WTC11 (cell line): ENCODE results near the gene TMEM179. TPM values are rescaled to one million over a fixed set of nuclear protein-coding genes. Genes with fewer than 3 reads are reported as not detected.

ENCODE experiments used
- ATAC-seq: fragments of 200-7000 bp; cut with Tn5 transposase; 2 replicates; pipeline ENCODE4 v1.10.0; 2021; ENCODE audit warnings: mild to moderate bottlenecking, moderate library complexity
- CTCF ChIA-PET: fragments of 300-600 bp; sonication (Branson Sonifier 250); formaldehyde crosslinking; loops from one replicate; lab custom pipeline; 2021; ENCODE audit warnings: antibody characterized with exemption; lab: Charles Lee
- POLR2A ChIA-PET: fragments of 350-600 bp; sonication (Branson Sonifier 250); formaldehyde crosslinking; loops from one replicate; lab custom pipeline; 2021; ENCODE audit warnings: antibody characterized with exemption; lab: Charles Lee
- DNase-seq: peaks from one replicate; pipeline ENCODE4 v3.0.0; 2021; ENCODE audit warnings: low spot score
- H3K27ac Mint-ChIP-seq: 2 replicates; pipeline ENCODE4 v1.8.0; 2021; ENCODE audit warnings: mixed read lengths
- H3K27me3 Mint-ChIP-seq: 2 replicates; pipeline ENCODE4 v1.8.0; 2021; ENCODE audit warnings: low read depth, mild to moderate bottlenecking, moderate library complexity, mixed read lengths
- H3K36me3 Mint-ChIP-seq: 2 replicates; pipeline ENCODE4 v1.8.0; 2021; ENCODE audit warnings: mixed read lengths
- H3K4me1 Mint-ChIP-seq: 2 replicates; pipeline ENCODE4 v1.8.0; 2022; ENCODE audit warnings: mixed read lengths
- H3K4me3 Mint-ChIP-seq: 2 replicates; pipeline ENCODE4 v1.8.0; 2021; ENCODE audit warnings: mild to moderate bottlenecking, moderate library complexity, mixed read lengths
- H3K9me3 Mint-ChIP-seq: 2 replicates; pipeline ENCODE4 v1.8.0; 2021; ENCODE audit warnings: mixed read lengths
- AR ChIP-seq: fragments of 250-450 bp; sonication (Bioruptor Pico); IDR thresholded peaks from 2 replicates; pipeline ENCODE4 v1.9.0; 2021; ENCODE audit warnings: mild to moderate bottlenecking
- ARID4B ChIP-seq: sonication (generic); formaldehyde crosslinking; IDR thresholded peaks from 2 replicates; pipeline ENCODE4 v1.8.0; 2023; ENCODE audit warnings: missing genetic modification reagents, mild to moderate bottlenecking, borderline replicate concordance
- ATF2 ChIP-seq: sonication (generic); formaldehyde crosslinking; IDR thresholded peaks from 2 replicates; pipeline ENCODE4 v1.8.1; 2022; ENCODE audit warnings: low read depth, missing genetic modification reagents, borderline replicate concordance
- ATF3 ChIP-seq: sonication (generic); formaldehyde crosslinking; conservative IDR thresholded peaks from 2 replicates; pipeline ENCODE4 v1.8.1; 2022; ENCODE audit warnings: mild to moderate bottlenecking, missing genetic modification reagents
- CREB1 ChIP-seq: sonication (generic); formaldehyde crosslinking; IDR thresholded peaks from 2 replicates; pipeline ENCODE4 v1.8.0; 2023; ENCODE audit warnings: mild to moderate bottlenecking, missing genetic modification reagents
- FOXK1 ChIP-seq: sonication (generic); formaldehyde crosslinking; IDR thresholded peaks from 2 replicates; pipeline ENCODE4 v1.8.0; 2022; ENCODE audit warnings: mild to moderate bottlenecking, moderate library complexity, missing genetic modification reagents
- GRHL2 ChIP-seq: fragments of 250-450 bp; sonication (Bioruptor Pico); IDR thresholded peaks from 2 replicates; pipeline ENCODE4 v1.8.0; 2022; ENCODE audit warnings: mild to moderate bottlenecking, moderate library complexity; ENCODE audit not compliant: insufficient replicate concordance, severe bottlenecking
- HMGA2 ChIP-seq: fragments of 250-450 bp; sonication (Bioruptor Pico); IDR thresholded peaks from 2 replicates; pipeline ENCODE4 v1.4.0; 2021; ENCODE audit warnings: mild to moderate bottlenecking, moderate library complexity
- IRF2 ChIP-seq: sonication (generic); formaldehyde crosslinking; IDR thresholded peaks from 2 replicates; pipeline ENCODE4 v1.8.0; 2022; ENCODE audit warnings: low read depth, missing genetic modification reagents, borderline replicate concordance
- JUN ChIP-seq: sonication (generic); formaldehyde crosslinking; IDR thresholded peaks from 2 replicates; pipeline ENCODE4 v1.8.0; 2023; ENCODE audit warnings: mild to moderate bottlenecking, missing genetic modification reagents
- NR1H2 ChIP-seq: sonication (generic); formaldehyde crosslinking; IDR thresholded peaks from 2 replicates; pipeline ENCODE4 v1.9.0; 2021; ENCODE audit warnings: mild to moderate bottlenecking, moderate library complexity, missing genetic modification reagents
- NR2C2 ChIP-seq: sonication (generic); formaldehyde crosslinking; IDR thresholded peaks from 2 replicates; pipeline ENCODE4 v1.8.0; 2022; ENCODE audit warnings: mild to moderate bottlenecking, missing genetic modification reagents
- PREB ChIP-seq: sonication (generic); formaldehyde crosslinking; IDR thresholded peaks from 2 replicates; pipeline ENCODE4 v1.8.1; 2022; ENCODE audit warnings: mild to moderate bottlenecking, missing genetic modification reagents, moderate library complexity, borderline replicate concordance
- PRRX2 ChIP-seq: fragments of 250-450 bp; sonication (Bioruptor Pico); IDR thresholded peaks from 2 replicates; pipeline ENCODE4 v1.8.0; 2021; ENCODE audit warnings: mild to moderate bottlenecking
- SMAD3 ChIP-seq: sonication (generic); formaldehyde crosslinking; IDR thresholded peaks from 2 replicates; pipeline ENCODE4 v1.8.0; 2022; ENCODE audit warnings: missing genetic modification reagents, mild to moderate bottlenecking, borderline replicate concordance
- SOX15 ChIP-seq: fragments of 250-450 bp; sonication (Bioruptor Pico); IDR thresholded peaks from 2 replicates; pipeline ENCODE4 v1.9.0; 2021; ENCODE audit warnings: mild to moderate bottlenecking
- SP1 ChIP-seq: sonication (generic); formaldehyde crosslinking; conservative IDR thresholded peaks from 2 replicates; pipeline ENCODE4 v1.8.1; 2022; ENCODE audit warnings: missing genetic modification reagents
- ZNF263 ChIP-seq: sonication (generic); formaldehyde crosslinking; IDR thresholded peaks from 2 replicates; pipeline ENCODE4 v1.8.1; 2022; ENCODE audit warnings: low read depth, mild to moderate bottlenecking, moderate library complexity, missing genetic modification reagents
- ZNF423 ChIP-seq: fragments of 250-450 bp; sonication (Bioruptor Pico); IDR thresholded peaks from 2 replicates; pipeline ENCODE4 v2.1.2; 2022; ENCODE audit warnings: mild to moderate bottlenecking, moderate library complexity
- ZNF425 ChIP-seq: fragments of 250-450 bp; sonication (Bioruptor Pico); conservative IDR thresholded peaks from 2 replicates; pipeline ENCODE4 v1.9.0; 2021; ENCODE audit warnings: mild to moderate bottlenecking
- total RNA-seq: library from RNA; stranded (reverse); gene quantifications from 3 replicates; pipeline ENCODE4 v1.2.3, GENCODE V29; 2021

The TMEM179 gene
- total RNA-seq, 1 experiment from 2014 or later = 2.4 TPM

- CTCF ChIA-PET = interaction anchor here (0.5 to 1.2 kb wide), 2 partner anchors 12 to 63 kb away, joined by 3 to 5 read pairs; no protein-coding TSS in a partner anchor
- ATAC-seq = no peak
- no peak overlapping the region for H3K27ac Mint-ChIP-seq
Observed at GRCh38 chr14:104551851-104552737, 52.5 kb downstream of the TMEM179 start.

GRCh38 chr14:104550861-104551728, 53.5 kb downstream of the TMEM179 start:
- CTCF ChIA-PET = interaction anchor here (0.5 to 1.2 kb wide), 2 partner anchors 13 to 62 kb away, joined by 3 to 5 read pairs; no protein-coding TSS in a partner anchor
- TF ChIP-seq SOX15 (CRISPR knock-in tag) (no peak), PREB (CRISPR knock-in tag) (no peak), ZNF425 (no peak), AR (CRISPR knock-in tag) (no peak), ATF2 (no peak), JUN (CRISPR knock-in tag) (no peak), ARID4B (no peak), GRHL2 (CRISPR knock-in tag) (no peak), ATF3 (CRISPR knock-in tag) (no peak), ZNF423 (CRISPR knock-in tag) (no peak), FOXK1 (CRISPR knock-in tag) (no peak), PRRX2 (CRISPR knock-in tag) (no peak), HMGA2 (CRISPR knock-in tag) (no peak), SP1 (CRISPR knock-in tag) (no peak), CREB1 (no peak), ZNF263 (CRISPR knock-in tag) (no peak), IRF2 (CRISPR knock-in tag) (no peak), NR1H2 (CRISPR knock-in tag) (no peak), SMAD3 (CRISPR knock-in tag) (no peak)

More at GRCh38 chr14:104551851-104552737, 52.5 kb downstream of the TMEM179 start:
- Mint-ChIP-seq H3K4me3 (no peak overlapping the region), H3K36me3 (no peaks in the 10 kb centered on the region), H3K4me1 (peaks cover 6% of the 10 kb centered on the region), H3K27me3 (no peaks in the 10 kb centered on the region), H3K9me3 (peaks cover 7% of the 10 kb centered on the region; the same call in 1 of the 2 replicates)
- POLR2A ChIA-PET = no interaction called here
- DNase-seq = peak; percentile 13
- no peak for TF ChIP-seq NR2C2 (CRISPR knock-in tag)

More at GRCh38 chr14:104550861-104551728, 53.5 kb downstream of the TMEM179 start:
- H3K4me1 Mint-ChIP-seq = peaks cover 6% of the 10 kb centered on the region
- no peak overlapping the region for H3K27ac Mint-ChIP-seq
- no peaks in the 10 kb centered on the region for H3K36me3 Mint-ChIP-seq
- POLR2A ChIA-PET = no interaction called here
- no peak overlapping the region for H3K4me3 Mint-ChIP-seq
- ATAC-seq = no peak
- H3K9me3 Mint-ChIP-seq = peaks cover 7% of the 10 kb centered on the region; the same call in 1 of the 2 replicates
- no peaks in the 10 kb centered on the region for H3K27me3 Mint-ChIP-seq
- DNase-seq = peak; percentile 8
